GM12875 (cell line): ENCODE results near the gene NIT1.

ENCODE experiments used
- H3K4me3 ChIP-seq: one replicate; pipeline ENCODE4 v1.5.1; 2011; ENCODE audit warnings: low read depth, low read length, control low read depth
- TF ChIP-seq, protein P1 (sequence below): IDR thresholded peaks from 2 replicates; pipeline ENCODE4 v1.5.1; 2011; ENCODE audit warnings: low read depth, mild to moderate bottlenecking, control low read depth, inconsistent platforms, low read length, moderate library complexity, borderline replicate concordance; ENCODE audit not compliant: insufficient read depth

NIT1 gene

DNA sequence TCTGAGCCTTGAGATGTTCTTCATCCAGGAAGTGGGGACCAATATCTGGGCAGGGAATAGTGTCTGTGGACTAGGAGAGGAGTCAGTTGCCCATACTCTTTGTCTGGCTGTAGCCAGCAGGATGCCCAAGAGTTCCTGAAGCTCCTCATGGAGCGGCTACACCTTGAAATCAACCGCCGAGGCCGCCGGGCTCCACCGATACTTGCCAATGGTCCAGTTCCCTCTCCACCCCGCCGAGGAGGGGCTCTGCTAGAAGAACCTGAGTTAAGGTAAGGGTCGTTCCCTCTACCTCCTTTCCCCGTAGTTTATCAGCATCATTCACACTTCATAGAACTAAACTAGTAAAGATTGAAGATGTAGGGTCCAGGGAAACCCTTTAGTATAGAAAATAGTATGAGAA is 44.9 kb downstream of the NIT1 start:
- TF ChIP-seq, protein P1, sequence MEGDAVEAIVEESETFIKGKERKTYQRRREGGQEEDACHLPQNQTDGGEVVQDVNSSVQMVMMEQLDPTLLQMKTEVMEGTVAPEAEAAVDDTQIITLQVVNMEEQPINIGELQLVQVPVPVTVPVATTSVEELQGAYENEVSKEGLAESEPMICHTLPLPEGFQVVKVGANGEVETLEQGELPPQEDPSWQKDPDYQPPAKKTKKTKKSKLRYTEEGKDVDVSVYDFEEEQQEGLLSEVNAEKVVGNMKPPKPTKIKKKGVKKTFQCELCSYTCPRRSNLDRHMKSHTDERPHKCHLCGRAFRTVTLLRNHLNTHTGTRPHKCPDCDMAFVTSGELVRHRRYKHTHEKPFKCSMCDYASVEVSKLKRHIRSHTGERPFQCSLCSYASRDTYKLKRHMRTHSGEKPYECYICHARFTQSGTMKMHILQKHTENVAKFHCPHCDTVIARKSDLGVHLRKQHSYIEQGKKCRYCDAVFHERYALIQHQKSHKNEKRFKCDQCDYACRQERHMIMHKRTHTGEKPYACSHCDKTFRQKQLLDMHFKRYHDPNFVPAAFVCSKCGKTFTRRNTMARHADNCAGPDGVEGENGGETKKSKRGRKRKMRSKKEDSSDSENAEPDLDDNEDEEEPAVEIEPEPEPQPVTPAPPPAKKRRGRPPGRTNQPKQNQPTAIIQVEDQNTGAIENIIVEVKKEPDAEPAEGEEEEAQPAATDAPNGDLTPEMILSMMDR = no peak
- no peak overlapping the region for H3K4me3 ChIP-seq

DNA sequence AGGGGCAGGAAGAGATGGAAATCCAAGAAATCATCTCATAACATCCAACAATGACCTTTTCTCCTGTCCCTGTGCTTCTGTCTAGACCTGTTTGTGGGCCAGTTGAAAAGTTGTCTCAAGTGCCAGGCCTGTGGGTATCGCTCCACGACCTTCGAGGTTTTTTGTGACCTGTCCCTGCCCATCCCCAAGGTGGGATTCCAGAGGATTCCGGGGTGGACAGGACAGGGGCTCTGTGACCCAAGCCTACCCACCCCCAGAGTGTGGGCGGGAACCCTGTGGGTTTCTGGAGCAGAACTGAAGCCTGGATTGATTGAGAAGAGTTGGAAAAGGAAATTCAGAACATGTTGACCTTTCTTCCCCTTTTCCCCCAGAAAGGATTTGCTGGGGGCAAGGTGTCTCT is 45.9 kb downstream of the NIT1 start:
- TF ChIP-seq, protein P1 = no peak
- no peak overlapping the region for H3K4me3 ChIP-seq

DNA sequence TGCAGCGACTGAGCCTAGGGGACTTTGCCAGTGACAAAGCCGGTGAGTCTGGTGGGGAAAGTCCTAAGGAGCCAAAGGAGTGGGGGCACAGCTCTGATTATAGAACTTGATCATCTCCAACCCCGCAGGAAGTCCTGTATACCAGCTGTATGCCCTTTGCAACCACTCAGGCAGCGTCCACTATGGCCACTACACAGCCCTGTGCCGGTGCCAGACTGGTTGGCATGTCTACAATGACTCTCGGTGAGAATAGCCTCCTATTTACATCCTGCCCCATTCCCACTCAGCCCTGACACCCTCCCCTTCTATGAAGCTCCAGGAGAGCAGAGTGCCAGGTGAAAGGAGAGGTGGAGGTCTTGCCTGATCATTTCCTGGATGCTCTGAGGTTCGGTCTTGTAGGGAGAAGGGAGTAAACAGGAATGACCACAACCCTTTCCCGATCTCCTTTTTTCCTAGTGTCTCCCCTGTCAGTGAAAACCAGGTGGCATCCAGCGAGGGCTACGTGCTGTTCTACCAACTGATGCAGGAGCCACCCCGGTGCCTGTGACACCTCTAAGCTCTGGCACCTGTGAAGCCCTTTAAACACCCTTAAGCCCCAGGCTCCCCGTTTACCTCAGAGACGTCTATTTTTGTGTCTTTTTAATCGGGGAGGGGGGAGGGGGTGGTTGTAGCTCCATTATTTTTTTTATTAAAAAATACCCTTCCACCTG is 47.2 kb downstream of the NIT1 start:
- peak overlapping the region; percentile 82 for H3K4me3 ChIP-seq
- TF ChIP-seq, protein P1 = no peak

DNA sequence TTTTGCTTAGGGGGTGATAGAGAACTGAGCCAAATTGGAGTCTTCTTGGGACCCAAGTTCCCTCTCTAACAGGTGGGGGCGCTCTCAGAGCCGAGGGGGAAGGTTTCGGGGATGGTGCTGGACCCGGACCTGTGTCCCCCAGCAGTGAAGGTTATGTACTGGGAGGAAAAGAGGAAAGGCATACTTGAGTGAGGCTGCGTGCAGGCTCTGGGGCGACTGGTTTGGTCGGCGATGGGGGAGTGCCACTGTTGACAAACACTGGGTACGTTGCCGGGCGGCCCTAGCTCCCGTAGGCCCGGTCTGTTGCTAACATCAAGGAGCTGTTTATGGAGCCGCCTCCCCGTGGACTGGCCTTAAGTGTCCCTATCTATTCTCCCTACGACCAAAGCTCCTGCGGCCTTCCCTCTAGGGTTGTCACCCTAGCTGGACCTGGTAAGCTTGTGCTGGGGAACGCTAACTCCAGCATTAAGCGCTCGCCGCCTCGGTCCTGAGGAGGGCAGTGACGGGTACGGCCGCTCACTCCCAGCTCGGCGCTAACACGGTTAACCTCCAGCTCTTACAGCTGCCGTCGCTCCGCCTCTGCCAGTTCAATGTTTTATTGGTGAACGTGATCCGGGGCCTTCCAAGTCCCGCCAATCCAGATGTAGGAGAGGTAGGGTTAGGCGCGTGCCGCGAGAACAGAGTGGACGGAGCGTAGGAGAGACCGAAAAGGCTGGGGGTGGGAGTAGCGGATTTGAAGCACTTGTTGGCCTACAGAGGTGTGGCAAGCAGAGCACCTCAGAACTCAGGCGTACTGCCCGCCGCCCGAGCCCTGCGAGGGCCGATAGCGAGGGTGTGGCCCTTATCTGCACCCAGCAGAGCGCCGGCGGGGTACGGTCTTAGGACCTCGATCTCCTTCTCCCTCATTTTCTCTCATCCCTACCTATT is 48.1 kb downstream of the NIT1 start, which contains the start of gene PPOX:
Gene PPOX, plus strand, starts transcription at position 685 of the 927 bp plus-strand sequence. CDS start 422 bp downstream, outside the sequence.
- H3K4me3 ChIP-seq = peak within 1 kb of the TSS; percentile 82
- TF ChIP-seq, protein P1 = peak; percentile 59

DNA sequence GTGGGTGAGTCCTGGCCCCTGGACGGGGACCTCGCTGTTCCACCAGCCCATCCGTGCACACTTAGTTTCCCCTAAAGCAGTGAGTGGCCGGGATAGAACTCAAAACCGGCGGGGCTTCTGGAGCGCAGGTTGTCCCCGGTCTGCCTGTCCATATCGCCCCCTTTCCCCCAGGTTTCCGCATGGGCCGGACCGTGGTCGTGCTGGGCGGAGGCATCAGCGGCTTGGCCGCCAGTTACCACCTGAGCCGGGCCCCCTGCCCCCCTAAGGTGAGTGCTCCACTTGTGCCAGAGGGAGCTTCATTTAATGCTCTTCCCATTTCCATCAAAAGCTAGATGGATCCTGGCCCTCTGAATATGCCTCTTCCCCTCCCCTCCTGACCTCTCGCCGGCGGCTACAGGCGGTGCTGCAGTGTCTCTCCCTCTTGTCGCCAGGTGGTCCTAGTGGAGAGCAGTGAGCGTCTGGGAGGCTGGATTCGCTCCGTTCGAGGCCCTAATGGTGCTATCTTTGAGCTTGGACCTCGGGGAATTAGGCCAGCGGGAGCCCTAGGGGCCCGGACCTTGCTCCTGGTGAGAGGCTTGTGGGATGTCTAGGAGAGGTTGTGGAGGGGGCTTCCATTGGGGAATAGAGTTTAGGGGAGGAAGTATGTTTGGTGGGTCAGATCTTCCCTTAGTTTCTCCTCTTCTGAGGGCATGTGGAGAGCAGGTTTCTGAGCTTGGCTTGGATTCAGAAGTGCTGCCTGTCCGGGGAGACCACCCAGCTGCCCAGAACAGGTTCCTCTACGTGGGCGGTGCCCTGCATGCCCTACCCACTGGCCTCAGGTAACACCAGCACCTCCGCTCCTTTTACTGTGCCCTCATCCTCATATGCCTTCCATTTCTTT is 49.0 kb downstream of the NIT1 start:
- TF ChIP-seq, protein P1 = no peak
- H3K4me3 ChIP-seq = peak overlapping the region; percentile 82

DNA sequence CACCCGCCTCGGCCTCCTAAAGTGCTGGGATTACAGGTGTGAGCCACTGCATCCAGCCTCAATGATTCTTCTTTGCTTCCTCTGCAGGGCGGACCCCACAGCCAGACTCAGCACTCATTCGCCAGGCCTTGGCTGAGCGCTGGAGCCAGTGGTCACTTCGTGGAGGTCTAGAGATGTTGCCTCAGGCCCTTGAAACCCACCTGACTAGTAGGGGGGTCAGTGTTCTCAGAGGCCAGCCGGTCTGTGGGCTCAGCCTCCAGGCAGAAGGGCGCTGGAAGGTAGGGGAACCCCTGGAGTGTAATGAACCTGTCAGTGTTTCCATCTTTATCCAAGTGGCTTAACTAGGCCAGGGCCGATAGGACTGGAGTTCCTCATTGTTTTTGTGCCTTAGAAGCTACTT is 51.0 kb downstream of the NIT1 start:
- H3K4me3 ChIP-seq = no peak overlapping the region
- TF ChIP-seq, protein P1 = no peak
